COLO668 (cell line): Measurements from ENCODE around the gene SORCS2.

Experiments used
- DNase-seq: peaks from one replicate; lab custom pipeline; 2025; ENCODE audit not compliant: unreplicated experiment; lab: John Stamatoyannopoulos, UW

The SORCS2 gene

DNA sequence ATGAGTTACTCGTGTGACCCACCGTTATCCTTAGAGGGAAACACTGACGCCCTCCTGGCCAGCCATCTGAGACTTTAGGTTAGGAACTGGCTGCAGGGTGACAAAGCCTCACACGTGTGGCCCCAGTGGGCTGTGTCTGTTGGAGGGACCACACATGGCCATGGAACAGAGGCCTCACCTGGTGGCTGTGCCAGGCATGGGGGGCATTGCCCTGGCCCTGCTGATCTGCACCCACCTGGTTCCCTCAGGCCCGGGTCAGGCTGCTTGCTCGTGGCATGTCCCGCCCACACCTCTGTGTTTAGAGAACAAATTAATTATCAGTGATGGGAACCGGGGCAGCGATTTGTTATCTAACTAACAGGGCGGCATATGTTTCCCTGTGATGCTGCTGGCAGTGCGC, 343.3 kb downstream of the SORCS2 start:
- DNase-seq: no peak

DNA sequence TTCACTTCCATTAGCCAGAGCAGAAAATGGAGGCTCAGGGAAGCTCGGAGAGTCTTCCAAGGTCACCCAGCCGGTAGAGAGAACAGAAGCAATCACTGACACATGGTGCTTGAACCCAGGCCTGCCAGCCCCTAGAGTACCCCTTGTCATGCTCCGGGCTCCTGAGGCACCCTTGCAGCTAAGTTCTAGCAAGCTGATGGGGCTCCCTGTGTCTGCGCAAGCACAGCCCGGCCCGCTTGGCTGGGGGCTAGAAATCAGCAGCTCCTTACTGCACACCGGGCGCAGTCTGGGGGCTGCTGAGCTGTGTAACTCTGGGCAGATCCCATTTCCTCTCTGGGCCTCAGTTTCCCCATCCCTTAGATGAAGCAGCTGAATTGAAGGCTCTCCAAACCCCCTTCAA, 344.5 kb downstream of the SORCS2 start:
- DNase-seq: no peak

GRCh38 chr4:7537853-7538400, 345.6 kb downstream of the SORCS2 start:
- DNase-seq: no peak

DNA sequence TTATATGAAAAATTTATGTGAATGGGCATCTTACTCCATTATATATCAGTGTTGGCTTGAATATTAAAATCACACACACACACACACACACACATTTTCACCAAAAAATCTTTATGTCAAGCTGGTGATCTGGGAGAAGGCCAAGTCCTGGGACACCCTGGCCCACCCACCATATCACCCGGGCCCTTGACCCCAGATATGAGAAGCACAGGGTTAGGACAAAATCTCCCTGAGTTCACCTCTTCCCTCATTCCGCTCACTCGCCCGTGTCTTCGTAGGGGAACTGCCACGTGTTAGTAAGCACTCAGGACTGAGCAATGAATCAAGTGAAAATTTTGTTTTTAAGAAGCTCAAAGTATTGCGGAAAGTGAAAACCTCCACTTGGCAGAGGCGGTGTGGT, 346.2 kb downstream of the SORCS2 start:
- DNase-seq: no peak

- DNase-seq: no peak
Observed at GRCh38 chr4:7539186-7539585, 346.8 kb downstream of the SORCS2 start.

DNA sequence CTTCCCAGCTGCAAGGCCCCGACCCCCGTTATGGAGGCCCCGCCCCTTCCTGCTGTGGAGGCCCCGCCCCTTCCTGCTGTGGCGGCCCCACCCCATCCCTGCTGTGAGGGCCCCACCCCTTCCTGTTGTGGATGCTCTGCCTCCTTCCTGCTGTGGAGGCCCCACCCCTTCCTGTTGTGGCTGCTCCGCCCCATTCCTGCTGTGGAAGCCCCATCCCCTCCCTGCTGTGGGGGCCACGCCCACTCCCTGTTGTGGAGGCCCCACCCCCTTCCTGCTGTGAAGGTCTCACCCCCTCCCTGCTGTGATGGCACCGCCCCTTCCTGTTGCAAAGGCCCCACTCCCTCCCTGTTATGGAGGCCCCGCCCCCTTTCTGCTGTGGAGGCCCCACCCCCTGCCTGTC, 347.3 kb downstream of the SORCS2 start:
- peak; percentile 3 for DNase-seq

DNA sequence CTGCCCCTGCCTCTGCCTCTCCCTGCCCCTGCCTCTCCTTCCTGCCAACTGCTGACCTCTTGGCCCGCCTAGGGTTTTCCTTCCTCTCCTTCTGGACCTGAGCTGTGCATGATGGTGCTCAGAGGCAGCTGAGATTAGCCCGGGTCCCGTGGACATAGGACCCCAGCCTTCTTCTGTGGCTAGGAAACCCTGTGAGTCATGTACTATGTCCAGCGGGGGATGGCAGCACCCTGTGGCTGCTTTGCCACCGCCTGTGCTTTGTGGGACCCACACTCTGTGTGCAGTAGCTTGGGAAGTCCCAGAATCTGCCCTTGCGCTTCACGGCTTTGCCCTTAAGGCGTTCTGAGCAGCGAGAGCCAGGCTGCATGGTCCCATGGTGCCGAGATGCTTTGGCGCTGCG, 347.9 kb downstream of the SORCS2 start:
- DNase-seq: no peak

- no peak for DNase-seq
Observed at GRCh38 chr4:7540654-7541413, 348.5 kb downstream of the SORCS2 start.

- no peak for DNase-seq
Observed at GRCh38 chr4:7541414-7541810, 349.1 kb downstream of the SORCS2 start.

DNA sequence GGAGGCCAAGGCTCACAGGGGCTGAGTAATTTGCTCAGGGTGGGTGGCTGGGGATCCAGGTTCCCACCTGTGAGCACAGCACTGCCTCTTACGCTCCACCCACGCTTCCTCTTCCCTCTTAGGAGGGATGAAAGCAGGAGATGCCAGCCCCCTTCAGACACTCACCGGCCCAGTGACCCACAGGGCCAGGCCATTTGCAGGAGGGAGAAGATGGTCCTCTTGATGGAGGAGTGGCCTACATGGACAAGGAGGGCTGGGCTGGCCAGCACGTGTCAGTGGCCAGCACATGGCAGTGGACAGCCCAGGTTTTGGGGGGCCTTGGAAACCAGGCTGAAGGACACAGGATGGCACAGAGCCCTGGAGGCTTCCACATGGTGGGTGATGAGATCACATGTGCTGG, 350.4 kb downstream of the SORCS2 start:
- no peak for DNase-seq

- DNase-seq: no peak
Observed at GRCh38 chr4:7546152-7546808, 353.9 kb downstream of the SORCS2 start.

DNA sequence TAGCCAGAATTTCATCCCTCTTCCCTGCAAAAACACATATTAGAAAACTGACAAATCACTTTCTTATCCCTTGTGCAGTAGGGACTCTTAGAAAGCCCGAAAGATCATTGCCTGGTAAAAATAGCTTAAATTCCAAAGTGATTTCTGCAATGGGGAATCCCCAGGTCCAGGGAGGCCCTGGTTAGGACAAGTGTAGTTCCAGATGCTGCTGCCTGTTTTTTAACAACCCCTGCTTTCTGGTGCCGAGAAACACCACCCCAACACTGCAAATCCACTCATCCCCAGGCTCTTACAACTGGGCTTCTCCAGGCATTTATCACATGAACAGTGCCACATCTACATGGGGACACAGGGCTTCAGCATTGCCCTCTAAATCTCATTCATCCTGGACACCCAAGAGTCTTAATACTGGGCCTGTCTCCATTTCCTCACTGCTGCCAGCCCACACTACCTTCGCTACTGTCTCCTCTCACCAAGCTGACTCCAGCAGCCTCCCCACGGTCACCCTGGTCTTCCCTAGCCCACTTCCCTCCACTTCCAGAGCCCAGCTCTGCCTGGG, 354.6 kb downstream of the SORCS2 start:
- no peak for DNase-seq

- DNase-seq: peak; percentile 72
Observed at GRCh38 chr4:7547368-7548040, 355.2 kb downstream of the SORCS2 start.

DNA sequence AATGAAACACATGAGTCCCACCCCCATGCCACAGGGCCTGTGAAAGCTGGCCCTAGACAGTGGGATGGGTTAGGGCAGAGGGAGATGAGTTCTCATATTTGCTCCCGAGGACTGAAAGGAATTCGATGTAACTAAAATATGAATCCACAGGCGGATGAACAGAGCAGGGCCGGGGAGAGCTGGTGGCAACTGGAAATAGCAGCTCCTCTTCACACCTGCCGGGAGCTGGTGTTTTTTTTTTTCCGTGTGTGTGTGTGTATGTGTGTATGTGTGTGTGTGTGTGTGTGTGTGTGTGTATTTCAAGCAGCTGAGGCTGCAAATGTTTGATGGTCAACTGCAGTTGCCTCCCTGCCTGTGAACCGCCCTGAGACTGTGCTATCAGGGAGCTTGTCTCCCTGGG, 357.5 kb downstream of the SORCS2 start:
- no peak for DNase-seq

DNA sequence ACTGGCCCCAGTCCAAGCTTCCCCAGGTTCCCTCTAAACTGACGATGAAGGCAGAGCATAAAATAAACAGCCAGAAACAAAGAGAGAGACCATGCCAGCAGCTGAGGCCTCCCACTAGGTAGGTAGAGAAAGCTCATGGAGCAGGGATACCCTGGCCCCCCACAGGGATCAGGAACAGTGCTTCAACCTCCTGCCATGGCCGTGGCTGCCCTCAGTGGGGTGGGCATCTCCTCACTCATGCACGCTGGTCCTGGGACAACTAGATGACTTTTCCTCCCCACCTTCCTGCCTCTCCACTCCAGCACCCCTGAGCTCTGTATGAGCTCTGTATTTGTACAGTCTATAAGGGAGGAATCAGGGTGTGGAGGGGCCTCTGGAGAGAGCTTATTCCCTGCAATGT, 360.1 kb downstream of the SORCS2 start:
- DNase-seq: no peak

DNA sequence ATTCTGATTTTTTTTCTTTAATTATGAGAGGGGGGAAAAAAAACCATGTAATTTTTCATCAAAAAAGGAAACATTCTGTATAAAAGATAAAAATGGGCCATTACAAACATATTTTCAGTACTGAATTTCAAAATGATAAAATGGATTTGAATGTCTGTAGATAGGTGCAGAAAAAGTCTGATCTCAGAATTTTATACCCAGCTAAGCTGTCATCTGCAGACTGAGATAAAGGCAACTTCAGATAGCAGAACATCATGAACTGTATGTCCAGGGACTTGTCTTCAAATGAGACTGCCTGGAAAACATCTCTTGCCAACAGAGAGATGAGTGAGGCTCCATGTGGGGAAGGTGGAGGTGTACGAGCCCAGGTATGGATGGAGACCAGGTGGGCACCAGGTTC, 360.9 kb downstream of the SORCS2 start:
- DNase-seq: no peak

DNA sequence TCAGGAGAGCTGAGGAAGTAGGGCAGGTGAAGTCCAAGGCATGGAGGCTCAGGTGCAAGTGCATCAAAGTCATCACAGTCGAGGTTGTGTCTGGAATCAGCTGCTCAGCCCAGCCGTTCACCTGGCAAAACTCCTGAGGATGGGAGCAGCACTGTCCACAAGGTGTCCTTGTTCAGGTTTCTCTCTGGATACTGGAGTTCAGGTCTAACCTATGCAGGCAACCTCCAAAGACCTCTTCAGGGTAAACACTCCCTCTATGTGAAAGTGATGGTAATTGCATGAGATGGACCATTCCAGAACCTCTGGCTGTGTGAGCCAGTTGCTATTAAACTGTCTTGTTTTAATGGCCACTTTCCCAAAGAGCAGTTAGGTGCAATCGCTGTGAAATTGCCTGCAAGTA, 362.6 kb downstream of the SORCS2 start:
- no peak for DNase-seq

- DNase-seq: no peak
Observed at GRCh38 chr4:7556558-7556957, 364.2 kb downstream of the SORCS2 start.

- DNase-seq: no peak
Observed at GRCh38 chr4:7557456-7557855, 365.1 kb downstream of the SORCS2 start.

- DNase-seq: no peak
Observed at GRCh38 chr4:7558436-7558835, 366.1 kb downstream of the SORCS2 start.

GRCh38 chr4:7559316-7559715, 367.0 kb downstream of the SORCS2 start:
- no peak for DNase-seq
